Activated CD4-positive, alpha-beta T cell treated with anti-CD3 and anti-CD28 coated beads, Interleukin-2, amount 50 U/mL, for 4 hours (primary cell): ENCODE results near the gene FIP1L1.
"Not testable (repeated sequence)": the region's sequence is repeated elsewhere in the genome, so short reads cannot be mapped to it uniquely, and the experiment has no call there.

Source experiments
- DNase-seq, 2 experiments: peaks; one replicate each; pipeline ENCODE4 v3.0.0-alpha.2; 2020

Gene FIP1L1

GRCh38 chr4:53377319-53378170, at the start of gene FIP1L1:
Gene FIP1L1 (plus strand): TSS chr4:53377641. CDS start chr4:53377839, 198 bp downstream.
- peak; percentile 94 to 95 for DNase-seq

GRCh38 chr4:53334916-53335315, 42.5 kb upstream of the FIP1L1 start:
- DNase-seq = not testable (repeated sequence)

DNA sequence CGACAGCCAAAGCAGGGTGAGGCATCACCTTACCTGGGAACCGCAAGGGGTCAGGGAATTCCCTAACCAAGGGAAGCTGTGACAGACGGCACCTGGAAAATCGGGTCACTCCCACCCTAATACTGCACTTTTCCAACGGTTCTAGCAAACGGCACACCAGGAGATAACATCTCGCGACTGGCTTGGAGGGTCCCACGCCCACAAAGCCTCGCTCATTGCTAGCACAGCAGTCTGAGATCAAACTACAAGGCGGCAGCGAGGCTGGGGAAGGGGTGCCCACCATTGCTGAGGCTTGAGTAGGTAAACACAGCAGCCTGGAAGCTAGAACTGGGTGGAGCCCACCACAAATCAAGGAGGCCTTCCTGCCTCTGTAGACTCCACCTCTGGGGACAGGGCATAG, 37.3 kb upstream of the FIP1L1 start:
- not testable (repeated sequence) for DNase-seq

GRCh38 chr4:53346392-53346791, 31.0 kb upstream of the FIP1L1 start:
- not testable (repeated sequence) for DNase-seq

DNA sequence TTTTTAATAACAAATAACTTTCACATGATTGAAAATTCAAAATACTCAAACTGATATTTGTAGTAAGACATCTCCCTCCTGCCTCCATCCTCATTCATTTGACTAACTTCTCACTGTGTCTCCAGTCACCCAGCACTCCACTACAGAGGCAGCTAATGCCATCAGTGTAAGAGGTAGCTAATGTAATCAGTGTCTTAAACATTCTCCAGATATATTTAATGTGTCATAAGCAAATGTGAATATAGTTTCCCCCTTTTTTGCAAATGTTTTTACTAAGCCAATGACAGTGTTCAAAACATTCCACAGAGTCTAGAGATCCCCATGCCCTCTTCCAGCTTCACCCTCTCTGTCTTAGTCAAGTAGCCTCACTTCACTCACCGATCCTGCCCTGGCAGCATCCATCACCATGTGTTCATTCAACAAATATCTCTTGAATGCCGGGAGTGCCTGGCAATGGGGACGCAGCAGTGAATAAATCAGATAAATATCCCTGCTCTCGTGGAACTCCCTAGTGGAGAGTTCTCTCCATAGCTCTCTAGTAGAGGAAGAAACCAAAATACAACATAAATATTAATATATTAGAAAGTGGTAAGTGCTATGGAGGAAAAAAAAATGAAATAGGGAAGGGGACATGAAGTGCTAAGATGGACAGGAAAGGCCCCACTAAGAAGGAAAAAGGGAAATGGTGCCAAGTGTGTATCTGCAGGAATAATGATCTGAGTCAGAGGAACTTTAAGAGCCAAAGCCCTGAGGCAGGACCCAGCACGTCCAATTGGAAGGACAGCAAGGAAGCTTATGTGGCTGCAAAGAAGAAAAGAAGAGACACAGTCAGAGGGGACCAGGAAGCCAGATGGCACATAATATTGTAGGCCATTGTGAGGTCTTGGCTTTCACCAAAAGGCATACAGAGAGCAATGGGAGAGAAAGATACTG, 30.3 kb upstream of the FIP1L1 start:
- DNase-seq = no peak

DNA sequence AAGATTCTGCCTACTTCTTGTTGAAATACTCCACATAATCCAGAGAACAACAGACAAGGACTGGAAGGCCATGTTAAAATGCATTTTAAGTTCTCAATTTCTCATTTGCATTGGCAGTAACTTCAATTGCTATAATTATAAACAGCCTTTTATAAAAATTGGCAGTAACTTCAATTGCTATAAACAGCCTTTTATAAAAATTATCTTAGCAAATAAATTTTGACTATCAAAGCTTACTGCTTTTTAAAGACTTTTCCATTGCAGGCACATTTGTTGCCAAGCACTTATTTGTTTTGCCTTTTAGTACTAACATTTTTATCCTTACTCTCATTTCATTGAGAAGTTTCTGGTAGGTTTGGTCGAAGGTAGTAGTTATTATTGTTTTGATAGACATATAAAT, 29.4 kb upstream of the FIP1L1 start:
- DNase-seq = no peak

GRCh38 chr4:53349091-53349491, 28.4 kb upstream of the FIP1L1 start:
- DNase-seq = no peak

- no peak for DNase-seq
Measured at GRCh38 chr4:53354012-53354722, 23.3 kb upstream of the FIP1L1 start.

GRCh38 chr4:53355930-53356521, 21.4 kb upstream of the FIP1L1 start:
- no peak for DNase-seq

GRCh38 chr4:53361451-53361850, 16.0 kb upstream of the FIP1L1 start:
- DNase-seq = no peak

- DNase-seq = no peak
Measured at GRCh38 chr4:53362093-53362492, 15.3 kb upstream of the FIP1L1 start.

DNA sequence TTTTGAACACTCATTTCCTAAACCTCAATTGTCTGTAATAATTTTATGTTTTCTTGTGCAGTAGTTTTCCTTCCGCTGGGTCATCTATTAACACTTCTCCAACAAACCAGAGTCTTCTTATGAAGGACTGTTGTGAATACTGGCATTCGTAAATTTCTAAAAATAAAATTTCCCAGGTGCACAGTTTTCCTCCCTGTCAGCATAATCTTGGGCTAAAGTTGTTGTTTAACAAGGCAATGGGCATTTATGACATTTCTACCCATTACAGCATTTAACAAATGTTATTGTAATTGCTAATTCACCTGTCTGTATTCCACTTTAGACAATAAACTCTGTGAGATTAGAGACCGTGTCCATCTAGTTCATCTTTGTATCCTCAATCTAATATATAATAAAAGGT, 12.8 kb upstream of the FIP1L1 start:
- DNase-seq = no peak

DNA sequence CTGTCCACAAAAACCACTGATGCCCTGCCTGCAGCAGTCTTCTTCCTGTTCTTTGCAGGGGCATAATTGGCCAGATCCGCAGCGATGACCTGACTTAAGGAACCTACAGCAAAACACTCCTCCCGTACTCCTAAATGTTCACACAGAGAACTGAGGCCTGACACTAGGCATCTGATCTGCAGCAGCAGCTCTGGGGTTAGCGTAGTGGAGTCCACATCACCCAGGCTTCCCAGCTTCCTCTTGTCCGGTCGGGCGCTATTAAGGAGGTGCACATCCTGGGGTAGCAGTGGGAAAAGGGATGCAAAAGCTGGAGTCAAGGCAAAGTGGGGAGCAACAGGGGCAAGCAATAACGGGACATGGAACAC, 12.3 kb upstream of the FIP1L1 start:
- DNase-seq = no peak

DNA sequence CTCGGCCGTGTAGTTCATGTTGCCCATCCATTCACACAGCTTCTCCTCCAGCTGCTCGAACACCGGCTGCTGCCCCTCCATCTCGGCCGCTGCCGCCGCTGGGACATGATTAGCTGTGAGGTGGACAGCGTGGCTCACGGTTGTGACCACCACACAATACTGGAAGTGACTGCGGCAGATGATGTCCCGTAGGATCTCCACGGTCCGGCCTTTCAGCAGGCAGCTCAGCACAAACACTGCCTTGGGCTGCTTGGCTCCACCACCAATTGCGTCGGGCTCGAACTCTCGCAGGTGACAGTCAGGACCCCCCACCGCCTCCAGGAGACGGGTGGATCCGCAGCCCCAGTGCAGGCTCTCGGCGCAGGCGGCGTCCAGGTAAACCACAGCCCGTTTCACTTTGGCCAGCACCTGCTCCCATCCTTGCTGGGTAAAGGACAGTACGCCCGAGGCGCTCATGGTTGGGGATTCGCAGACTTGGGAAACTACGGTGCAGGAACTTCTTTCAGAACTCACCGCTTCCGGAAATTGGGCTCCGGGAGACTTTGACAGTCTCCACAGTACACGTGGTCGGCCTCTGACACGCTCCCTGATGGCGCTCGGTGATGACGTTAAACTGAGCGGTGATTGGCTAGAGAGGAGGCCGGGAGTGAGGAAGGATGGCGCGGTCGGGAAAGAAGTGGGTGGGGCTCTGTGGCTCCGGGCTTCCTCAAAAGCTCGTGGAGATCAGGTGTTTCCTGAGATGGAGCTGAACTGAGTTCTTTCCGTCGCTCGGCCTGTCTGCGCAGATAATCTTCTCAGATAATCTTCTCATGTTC, 11.7 kb upstream of the FIP1L1 start, which contains the start of gene SCFD2:
Gene SCFD2 (minus strand): TSS at position 576 of the 815 bp plus-strand sequence.
- peak; percentile 96 to 97 for DNase-seq

GRCh38 chr4:53366301-53366716, 11.1 kb upstream of the FIP1L1 start:
- no peak for DNase-seq

- DNase-seq = no peak
Measured at GRCh38 chr4:53367721-53368120, 9.7 kb upstream of the FIP1L1 start.

DNA sequence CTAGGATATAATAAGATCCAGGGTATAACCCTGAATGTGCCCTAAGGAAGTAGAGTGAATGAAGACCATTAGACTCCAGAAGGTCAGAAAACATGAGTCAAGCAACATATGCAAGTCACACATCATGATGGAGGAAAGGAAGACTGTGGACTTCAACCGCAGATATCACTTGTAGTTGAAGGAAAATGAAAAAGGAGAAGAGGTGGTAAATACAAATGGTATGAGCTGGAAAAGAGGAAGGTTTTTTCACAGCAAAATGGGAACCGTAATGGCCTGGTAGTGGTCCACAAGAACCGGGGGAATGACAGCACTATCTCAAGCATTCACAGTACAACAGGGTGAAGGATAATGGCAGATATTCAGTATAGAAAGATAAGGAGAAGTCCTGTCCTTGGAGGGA, 6.4 kb upstream of the FIP1L1 start:
- no peak for DNase-seq

DNA sequence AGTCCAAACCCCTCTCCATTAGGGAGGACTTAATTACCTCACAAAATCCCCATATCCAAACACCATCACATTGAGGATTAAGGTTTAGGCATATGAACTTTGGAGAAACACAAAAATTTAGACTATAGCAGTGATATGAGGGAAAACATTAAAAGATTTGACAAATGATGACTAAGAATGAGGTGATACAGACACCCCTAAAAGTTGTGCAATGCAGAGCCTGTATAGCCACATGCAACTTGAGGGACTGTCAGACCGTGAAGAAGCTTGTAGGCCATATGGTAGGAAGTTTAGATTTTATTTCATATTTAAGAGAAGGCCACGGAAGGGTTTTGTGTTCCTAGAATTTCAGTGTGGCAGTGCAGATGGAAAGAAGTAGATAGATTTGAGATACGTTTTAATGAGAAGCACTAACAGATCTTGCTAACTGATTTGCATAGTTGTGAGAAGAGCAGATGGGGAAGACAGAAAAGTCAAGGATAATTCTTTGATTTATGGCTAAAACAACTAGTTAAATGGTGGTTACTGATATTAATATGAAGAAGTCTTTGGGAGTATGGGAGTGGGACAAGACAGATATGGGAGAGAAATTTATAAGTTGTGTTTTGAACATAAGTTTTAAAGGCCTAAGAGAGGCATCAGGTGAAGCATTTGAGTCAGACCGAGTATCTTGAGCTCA, 5.5 kb upstream of the FIP1L1 start:
- DNase-seq = no peak

- DNase-seq = no peak
Measured at GRCh38 chr4:53374777-53375258, 2.6 kb upstream of the FIP1L1 start.

DNA sequence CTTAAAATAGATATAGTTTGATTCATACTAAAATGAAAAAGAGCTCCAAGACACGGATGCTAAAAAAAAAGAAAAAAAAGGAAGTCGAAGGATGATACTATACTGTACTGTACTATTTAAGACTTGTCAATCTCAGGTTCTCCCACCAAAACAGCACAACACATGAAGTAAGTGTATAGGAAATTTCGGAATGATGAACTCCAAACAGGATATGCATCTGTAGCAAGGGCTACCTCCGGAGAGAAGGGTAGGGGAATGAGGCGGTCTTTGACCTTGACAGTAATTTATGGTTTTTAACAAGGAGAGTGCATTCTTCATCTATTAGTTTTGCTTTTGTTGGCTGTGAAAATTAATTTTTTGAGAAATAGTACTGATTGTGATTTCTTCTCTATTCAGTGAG, 541 bp upstream of the FIP1L1 start:
- no peak for DNase-seq

GRCh38 chr4:53378171-53378482, 686 bp downstream of the FIP1L1 start:
- no peak for DNase-seq
